DMS114 treated with DMSO at 0.1 percent for 48 hours (cell line): Measurements from ENCODE around the gene NRAP.

Experiments used
- DNase-seq: peaks from one replicate; lab custom pipeline; 2025; ENCODE audit not compliant: unreplicated experiment; lab: John Stamatoyannopoulos, UW

The NRAP gene

DNA sequence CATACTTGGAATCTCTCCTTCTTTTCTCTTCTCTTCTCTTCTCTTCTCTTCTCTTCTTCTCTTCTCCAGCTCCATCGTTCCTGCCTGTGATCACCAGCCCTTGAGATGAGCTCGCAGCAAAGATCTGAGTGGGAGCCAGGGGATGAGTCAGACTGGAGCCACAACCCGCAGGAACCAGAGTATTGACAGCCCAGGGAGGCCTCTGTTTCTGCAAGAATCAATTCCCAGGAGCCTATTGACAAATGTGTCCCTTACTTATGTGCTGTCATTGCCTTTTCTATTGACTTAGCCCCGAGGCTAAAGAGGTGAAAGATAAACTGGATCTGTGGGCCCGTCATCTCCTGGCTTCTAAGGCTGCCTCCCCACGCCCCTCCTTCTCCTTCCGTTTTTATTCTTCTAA lies 124.1 kb downstream of the NRAP start:
- no peak for DNase-seq
